IMR-90 (cell line): Measurements from ENCODE around the gene CEACAM8. TPM values are rescaled to one million over a fixed set of nuclear protein-coding genes. Genes with fewer than 3 reads are reported as not detected.

Experiments
- ATAC-seq: fragments of 200-7000 bp; cut with Tn5 transposase; 2 replicates; pipeline ENCODE4 v1.9.1; 2020; ENCODE audit warnings: low read depth, mild to moderate bottlenecking, moderate library complexity
- BruUV-seq: library from RNA; stranded (reverse); fragments of 400-500 nt; replicated peaks from 2 replicates; lab custom pipeline; 2021; lab: Mats Ljungman, UMichigan
- CTCF ChIA-PET: fragments of 300-600 bp; formaldehyde crosslinking; extraction: SDS; loops from one replicate; lab custom pipeline; 2021; ENCODE audit warnings: antibody characterized with exemption; lab: Yijun Ruan, JAX
- POLR2A ChIA-PET: fragments of 300-600 bp; sonication (Branson Sonifier 250); formaldehyde crosslinking; loops from one replicate; lab custom pipeline; 2022; ENCODE audit warnings: antibody characterized with exemption; ENCODE audit not compliant: unreplicated experiment; lab: Charles Lee
- DNase-seq: peaks from one replicate; pipeline ENCODE4 v3.0.0; 2013
- H2AFZ ChIP-seq: replicated peaks from 2 replicates; pipeline ENCODE3; 2013; ENCODE audit warnings: low read length, mild to moderate bottlenecking; ENCODE audit not compliant: poor library complexity
- H2AK5ac ChIP-seq: 2 replicates; pipeline ENCODE4 v1.6.1; 2013; ENCODE audit warnings: low read depth, low read length, inconsistent platforms
- H2AK9ac ChIP-seq: replicated peaks from 2 replicates; pipeline ENCODE3; 2013; ENCODE audit warnings: mild to moderate bottlenecking, low read depth, low read length, moderate library complexity; ENCODE audit not compliant: poor library complexity
- H2BK120ac ChIP-seq: 2 replicates; pipeline ENCODE4 v1.6.1; 2013; ENCODE audit warnings: low read depth, low read length, inconsistent platforms
- H2BK15ac ChIP-seq: 3 replicates; pipeline ENCODE4 v1.6.1; 2013; ENCODE audit warnings: low read depth, low read length, inconsistent platforms
- H2BK20ac ChIP-seq: 2 replicates; pipeline ENCODE4 v1.6.1; 2013; ENCODE audit warnings: low read depth, mild to moderate bottlenecking, inconsistent platforms, low read length, moderate library complexity
- H2BK5ac ChIP-seq: 2 replicates; pipeline ENCODE4 v1.6.1; 2013; ENCODE audit warnings: mild to moderate bottlenecking, low read depth, low read length, inconsistent platforms; ENCODE audit not compliant: poor library complexity, severe bottlenecking
- H3K14ac ChIP-seq: replicated peaks from 2 replicates; pipeline ENCODE4 v1.6.1; 2013; ENCODE audit warnings: low read depth, low read length, inconsistent platforms
- H3K18ac ChIP-seq: 2 replicates; pipeline ENCODE4 v1.6.1; 2013; ENCODE audit warnings: low read depth, low read length, control low read depth
- H3K23ac ChIP-seq: 2 replicates; pipeline ENCODE4 v1.6.1; 2013; ENCODE audit warnings: low read depth, low read length, inconsistent platforms
- H3K27ac ChIP-seq: 2 replicates; pipeline ENCODE4 v1.5.1; 2013; ENCODE audit warnings: mild to moderate bottlenecking, control low read depth, low read length; ENCODE audit not compliant: insufficient read depth
- H3K27me3 ChIP-seq: 2 replicates; pipeline ENCODE4 v1.6.1; 2013; ENCODE audit warnings: low read length; ENCODE audit not compliant: control insufficient read depth, insufficient read depth
- H3K36me3 ChIP-seq: 2 replicates; pipeline ENCODE4 v1.6.1; 2013; ENCODE audit warnings: low read length, mixed read lengths; ENCODE audit not compliant: control insufficient read depth, insufficient read depth
- H3K4ac ChIP-seq: 2 replicates; pipeline ENCODE4 v1.6.1; 2013; ENCODE audit warnings: low read depth, low read length, inconsistent platforms
- H3K4me1 ChIP-seq: 2 replicates; pipeline ENCODE4 v1.6.1; 2013; ENCODE audit warnings: low read length, mixed read lengths; ENCODE audit not compliant: control insufficient read depth, insufficient read depth
- H3K4me2 ChIP-seq: 2 replicates; pipeline ENCODE4 v1.6.1; 2013; ENCODE audit warnings: low read depth, mild to moderate bottlenecking, control low read depth, low read length, moderate library complexity
- H3K4me3 ChIP-seq: 2 replicates; pipeline ENCODE4 v1.5.1; 2013; ENCODE audit warnings: low read depth, mild to moderate bottlenecking, control low read depth, low read length, moderate library complexity; ENCODE audit not compliant: insufficient read depth
- H3K56ac ChIP-seq: 2 replicates; pipeline ENCODE4 v1.6.1; 2013; ENCODE audit warnings: low read length, inconsistent platforms; ENCODE audit not compliant: insufficient read depth; ENCODE audit errors: extremely low read depth
- H3K79me1 ChIP-seq, 2 experiments: 2 replicates each; pipeline ENCODE4 v1.6.1; 2013; ENCODE audit warnings: low read length in 2 of 2, inconsistent platforms in 1 of 2, low read depth in 1 of 2
- H3K9ac ChIP-seq: 2 replicates; pipeline ENCODE4 v1.6.1; 2013; ENCODE audit warnings: low read depth, low read length, control low read depth
- H3K9me1 ChIP-seq: 2 replicates; pipeline ENCODE4 v1.6.1; 2013; ENCODE audit warnings: low read length, inconsistent platforms; ENCODE audit not compliant: insufficient read depth
- H3K9me3 ChIP-seq: 2 replicates; pipeline ENCODE4 v1.6.1; 2013; ENCODE audit warnings: low read length; ENCODE audit not compliant: control insufficient read depth, insufficient read depth
- H4K20me1 ChIP-seq: 2 replicates; pipeline ENCODE4 v1.6.1; 2013; ENCODE audit warnings: low read length, inconsistent platforms; ENCODE audit not compliant: insufficient read depth
- H4K5ac ChIP-seq: 2 replicates; pipeline ENCODE4 v1.6.1; 2013; ENCODE audit warnings: mild to moderate bottlenecking, low read depth, low read length, control low read depth
- H4K8ac ChIP-seq, 2 experiments: 2 replicates each; pipeline ENCODE4 v1.6.1; 2013; ENCODE audit warnings: low read depth in 2 of 2, low read length in 2 of 2, control low read depth in 1 of 2, inconsistent platforms in 1 of 2
- H4K91ac ChIP-seq: 2 replicates; pipeline ENCODE4 v1.6.1; 2013; ENCODE audit warnings: low read depth, low read length, inconsistent platforms; ENCODE audit not compliant: insufficient read depth
- BHLHE40 ChIP-seq: fragments of 150-350 bp; IDR thresholded peaks from 2 replicates; pipeline ENCODE4 v1.6.1; 2016; ENCODE audit warnings: mild to moderate bottlenecking, low read depth, low read length
- CEBPB ChIP-seq: IDR thresholded peaks from 2 replicates; pipeline ENCODE4 v1.6.1; 2012; ENCODE audit warnings: low read depth, low read length, improper control_type of control experiment
- CHD1 ChIP-seq: IDR thresholded peaks from 2 replicates; pipeline ENCODE4 v1.6.1; 2012; ENCODE audit warnings: low read depth, low read length, improper control_type of control experiment
- FOS ChIP-seq: fragments of 150-350 bp; IDR thresholded peaks from 2 replicates; pipeline ENCODE4 v1.6.1; 2016; ENCODE audit warnings: low read depth, low read length
- MAFK ChIP-seq: IDR thresholded peaks from 2 replicates; pipeline ENCODE4 v1.6.1; 2012; ENCODE audit warnings: low read depth, low read length, improper control_type of control experiment
- MAZ ChIP-seq: IDR thresholded peaks from 2 replicates; pipeline ENCODE4 v1.6.1; 2012; ENCODE audit warnings: low read depth, mild to moderate bottlenecking, low read length, improper control_type of control experiment, moderate library complexity, borderline replicate concordance
- MXI1 ChIP-seq: IDR thresholded peaks from 2 replicates; pipeline ENCODE4 v1.6.1; 2012; ENCODE audit warnings: low read depth, mild to moderate bottlenecking, low read length, moderate library complexity, borderline replicate concordance
- NFE2L2 ChIP-seq: fragments of 150-350 bp; IDR thresholded peaks from 2 replicates; pipeline ENCODE4 v1.6.1; 2016; ENCODE audit warnings: low read depth, mild to moderate bottlenecking, low read length
- POLR2A ChIP-seq: IDR thresholded peaks from 2 replicates; pipeline ENCODE4 v1.6.1; 2012; ENCODE audit warnings: mild to moderate bottlenecking, low read depth, low read length
- RAD21 ChIP-seq: IDR thresholded peaks from 2 replicates; pipeline ENCODE4 v1.6.1; 2012; ENCODE audit warnings: low read length, improper control_type of control experiment
- RCOR1 ChIP-seq: IDR thresholded peaks from 2 replicates; pipeline ENCODE4 v1.6.1; 2012; ENCODE audit warnings: mild to moderate bottlenecking, low read length, improper control_type of control experiment; ENCODE audit not compliant: insufficient replicate concordance
- RFX5 ChIP-seq: IDR thresholded peaks from 2 replicates; pipeline ENCODE4 v1.8.0; 2012; ENCODE audit warnings: low read depth, mild to moderate bottlenecking, low read length, moderate library complexity
- SMC3 ChIP-seq: fragments of 150-350 bp; IDR thresholded peaks from 2 replicates; pipeline ENCODE4 v1.6.1; 2016; ENCODE audit warnings: low read depth, mild to moderate bottlenecking, antibody characterized with exemption, low read length, moderate library complexity
- WGBS, 2 experiments: methylation state at CpG; one replicate each; pipeline versions ENCODE4 v1.1.5 to v1.1.7; 2013; ENCODE audit warnings: missing lambda C conversion rate in 2 of 2; ENCODE audit not compliant: insufficient read length in 1 of 2; ENCODE audit errors: extremely low coverage in 2 of 2; 5-methylcytosine and 5-hydroxymethylcytosine counted together
- dilution Hi-C: fragments of 300-500 bp; cut with HindIII; formaldehyde crosslinking; loops from one replicate; pipeline ENCODE4 v1.14.3; 2018; ENCODE audit warnings: low sequenced_read_pairs; ENCODE audit not compliant: unreplicated experiment
- in situ Hi-C: fragments of 300-500 bp; cut with MboI; formaldehyde crosslinking; loops from 3 replicates; pipeline ENCODE4 v1.14.3; 2019; ENCODE audit warnings: low sequenced_read_pairs, inconsistent platforms, mixed read lengths
- intact Hi-C: fragments of 100-400 bp; cut with micrococcal nuclease; formaldehyde crosslinking; loops from 2 replicates; pipeline ENCODE4 v1.10.0; 2022
- polyA plus RNA-seq, 3 experiments: library from polyadenylated mRNA; depleted of rRNA; stranded (reverse); fragments of >200 nt; gene quantifications; 2 replicates each; pipeline ENCODE4 v1.2.3, GENCODE V29; 2012; ENCODE audit warnings: low replicate concordance in 1 of 3
- total RNA-seq: library from RNA; depleted of rRNA; stranded (reverse); fragments of >200 nt; gene quantifications from 2 replicates; pipeline ENCODE4 v1.2.3, GENCODE V29; 2012
- TF ChIP-seq, protein P1 (sequence below): conservative IDR thresholded peaks from 2 replicates; pipeline ENCODE4 v1.5.1; 2012; ENCODE audit warnings: mild to moderate bottlenecking, low read depth, low read length, improper control_type of control experiment
- TF ChIP-seq, protein P2 (sequence below): fragments of 150-350 bp; IDR thresholded peaks from 2 replicates; pipeline ENCODE4 v1.6.1; 2017; ENCODE audit warnings: mild to moderate bottlenecking, antibody characterized with exemption, low read length, low read depth
- TF ChIP-seq, protein P3 (sequence below): fragments of 150-350 bp; IDR thresholded peaks from 2 replicates; pipeline ENCODE4 v1.6.1; 2016; ENCODE audit warnings: low read depth, mild to moderate bottlenecking, low read length, moderate library complexity, borderline replicate concordance

Gene CEACAM8
- total and polyA plus RNA-seq, 2 of the 4 experiments (the other 2 are of a cell fraction), result not detected

DNA sequence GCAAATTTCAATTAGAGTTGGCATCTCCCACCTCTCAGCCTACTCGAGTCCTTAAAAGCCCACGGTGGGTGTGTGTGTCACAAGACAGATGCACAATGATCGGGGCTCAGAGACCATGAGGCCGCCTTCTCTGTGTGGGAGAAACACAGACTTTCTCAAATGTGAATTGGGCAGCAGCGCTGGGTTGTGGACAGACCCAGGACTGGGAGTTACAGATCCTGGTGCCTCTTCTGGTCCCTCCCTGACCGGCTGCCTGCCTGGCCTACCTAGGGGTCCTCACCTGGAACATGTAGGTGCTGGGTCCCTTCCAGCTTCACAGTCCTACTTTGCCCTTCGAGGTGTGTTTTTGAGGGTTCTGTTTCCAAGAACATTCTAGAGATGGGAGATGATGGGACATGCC, 4.9 kb downstream of the CEACAM8 start:
- Histone ChIP-seq H3K9me1 (0 out of 2 replicates have a peak, but pooled peaks cover 2% of the 10 kb centered on the region), H2AK9ac (no peak overlapping the region), H3K27me3 (peaks cover 20% of the 10 kb centered on the region), H3K14ac (no peak overlapping the region), H4K8ac (no peak overlapping the region), H2AK5ac (no peak overlapping the region), H3K9ac (no peak overlapping the region), H3K4me1 (no peaks in the 10 kb centered on the region), H4K20me1 (no peaks in the 10 kb centered on the region), H2BK20ac (no peak overlapping the region), H2BK15ac (no peak overlapping the region), H4K5ac (no peak overlapping the region), H3K79me1 (no peaks in the 10 kb centered on the region), H3K4ac (no peak overlapping the region), H3K56ac (no peak overlapping the region), H3K18ac (no peak overlapping the region), H2AFZ (no peak overlapping the region), H3K4me3 (no peak overlapping the region), H2BK120ac (no peak overlapping the region), H3K27ac (no peak overlapping the region), H3K23ac (no peak overlapping the region), H4K91ac (no peak overlapping the region), H3K36me3 (no peaks in the 10 kb centered on the region), H3K4me2 (no peak overlapping the region), H3K9me3 (no peaks in the 10 kb centered on the region), H2BK5ac (no peak overlapping the region)
- no TSS peak for BruUV-seq
- ATAC-seq (no peak), DNase-seq (no peak)
- in situ Hi-C loops (no loop called here), intact Hi-C loops (no loop called here), dilution Hi-C loops (no loop called here)
- 83% methylated on average over 3 of the region's 7 CpGs; no CpG with 5 or more reads in 1 of the 2 experiments for WGBS, 2 experiments
- no peak for TF ChIP-seq MXI1
- no peak for TF ChIP-seq NFE2L2
- TF ChIP-seq FOS, result no peak
- TF ChIP-seq, protein P1, sequence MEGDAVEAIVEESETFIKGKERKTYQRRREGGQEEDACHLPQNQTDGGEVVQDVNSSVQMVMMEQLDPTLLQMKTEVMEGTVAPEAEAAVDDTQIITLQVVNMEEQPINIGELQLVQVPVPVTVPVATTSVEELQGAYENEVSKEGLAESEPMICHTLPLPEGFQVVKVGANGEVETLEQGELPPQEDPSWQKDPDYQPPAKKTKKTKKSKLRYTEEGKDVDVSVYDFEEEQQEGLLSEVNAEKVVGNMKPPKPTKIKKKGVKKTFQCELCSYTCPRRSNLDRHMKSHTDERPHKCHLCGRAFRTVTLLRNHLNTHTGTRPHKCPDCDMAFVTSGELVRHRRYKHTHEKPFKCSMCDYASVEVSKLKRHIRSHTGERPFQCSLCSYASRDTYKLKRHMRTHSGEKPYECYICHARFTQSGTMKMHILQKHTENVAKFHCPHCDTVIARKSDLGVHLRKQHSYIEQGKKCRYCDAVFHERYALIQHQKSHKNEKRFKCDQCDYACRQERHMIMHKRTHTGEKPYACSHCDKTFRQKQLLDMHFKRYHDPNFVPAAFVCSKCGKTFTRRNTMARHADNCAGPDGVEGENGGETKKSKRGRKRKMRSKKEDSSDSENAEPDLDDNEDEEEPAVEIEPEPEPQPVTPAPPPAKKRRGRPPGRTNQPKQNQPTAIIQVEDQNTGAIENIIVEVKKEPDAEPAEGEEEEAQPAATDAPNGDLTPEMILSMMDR, result no peak
- TF ChIP-seq, protein P2, sequence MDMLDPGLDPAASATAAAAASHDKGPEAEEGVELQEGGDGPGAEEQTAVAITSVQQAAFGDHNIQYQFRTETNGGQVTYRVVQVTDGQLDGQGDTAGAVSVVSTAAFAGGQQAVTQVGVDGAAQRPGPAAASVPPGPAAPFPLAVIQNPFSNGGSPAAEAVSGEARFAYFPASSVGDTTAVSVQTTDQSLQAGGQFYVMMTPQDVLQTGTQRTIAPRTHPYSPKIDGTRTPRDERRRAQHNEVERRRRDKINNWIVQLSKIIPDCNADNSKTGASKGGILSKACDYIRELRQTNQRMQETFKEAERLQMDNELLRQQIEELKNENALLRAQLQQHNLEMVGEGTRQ, result no peak
- no peak for TF ChIP-seq RFX5
- no peak for TF ChIP-seq SMC3
- TF ChIP-seq BHLHE40, result no peak
- no peak for TF ChIP-seq POLR2A
- no peak for TF ChIP-seq CEBPB
- TF ChIP-seq MAFK, result no peak
- TF ChIP-seq RCOR1, result no peak
- TF ChIP-seq CHD1, result no peak
- no peak for TF ChIP-seq MAZ
- no peak for TF ChIP-seq RAD21
- TF ChIP-seq, protein P3, sequence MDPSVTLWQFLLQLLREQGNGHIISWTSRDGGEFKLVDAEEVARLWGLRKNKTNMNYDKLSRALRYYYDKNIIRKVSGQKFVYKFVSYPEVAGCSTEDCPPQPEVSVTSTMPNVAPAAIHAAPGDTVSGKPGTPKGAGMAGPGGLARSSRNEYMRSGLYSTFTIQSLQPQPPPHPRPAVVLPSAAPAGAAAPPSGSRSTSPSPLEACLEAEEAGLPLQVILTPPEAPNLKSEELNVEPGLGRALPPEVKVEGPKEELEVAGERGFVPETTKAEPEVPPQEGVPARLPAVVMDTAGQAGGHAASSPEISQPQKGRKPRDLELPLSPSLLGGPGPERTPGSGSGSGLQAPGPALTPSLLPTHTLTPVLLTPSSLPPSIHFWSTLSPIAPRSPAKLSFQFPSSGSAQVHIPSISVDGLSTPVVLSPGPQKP, result no peak
- ChIA-PET POLR2A (no interaction called here), CTCF (no interaction called here)
